Heart right ventricle (tissue), 16 donors: ENCODE results near the gene SLC28A2. TPM values are rescaled to one million over a fixed set of nuclear protein-coding genes. Genes with fewer than 3 reads are reported as not detected.

ENCODE experiments used
- ATAC-seq, 8 donors: fragments of 200-7000 bp; cut with Tn5 transposase; one replicate each; pipeline ENCODE4 v1.9.1; 2020; ENCODE audit warnings: mild to moderate bottlenecking in 8 of 8, moderate library complexity in 8 of 8, moderate number of reproducible peaks in 1 of 8
- DNase-seq, 2 donors: peaks; one replicate each; pipeline ENCODE4 v3.0.0-alpha.2; 2020
- H3K27ac ChIP-seq, 10 donors: fragments of 200-600 bp; sonication (generic) in 2 of 10; one replicate each; pipeline versions ENCODE4 v1.5.0 to v1.8.0; 2020 to 2022; ENCODE audit warnings: mild to moderate bottlenecking in 3 of 10
- H3K27me3 ChIP-seq, 7 donors: fragments of 200-600 bp; one replicate each; pipeline ENCODE4 v1.8.0; 2021 to 2022; ENCODE audit warnings: mild to moderate bottlenecking in 2 of 7
- H3K36me3 ChIP-seq, 9 donors: fragments of 200-600 bp; sonication (generic) in 1 of 9; one replicate each; pipeline versions ENCODE4 v1.5.0 to v1.8.0; 2020 to 2022; ENCODE audit warnings: mild to moderate bottlenecking in 2 of 9
- H3K4me1 ChIP-seq, 9 donors: fragments of 200-600 bp; sonication (generic) in 1 of 9; one replicate each; pipeline versions ENCODE4 v1.5.0 to v1.8.0; 2020 to 2022; ENCODE audit warnings: mild to moderate bottlenecking in 4 of 9
- H3K4me3 ChIP-seq, 10 donors: fragments of 200-600 bp; sonication (generic) in 2 of 10; one replicate each; pipeline versions ENCODE4 v1.5.0 to v1.8.0; 2020 to 2022; ENCODE audit warnings: mild to moderate bottlenecking in 7 of 10, moderate library complexity in 2 of 10
- H3K9me3 ChIP-seq, 11 donors: fragments of 200-600 bp in 10 of 11; sonication (generic) in 2 of 11; one replicate each; pipeline versions ENCODE4 v1.5.0 to v1.8.0; 2013 to 2022; ENCODE audit warnings: mild to moderate bottlenecking in 2 of 11, control low read depth in 1 of 11, moderate library complexity in 1 of 11
- CTCF ChIP-seq, 9 donors: fragments of 200-600 bp; sonication (generic) in 2 of 9; IDR thresholded peaks; one replicate each; pipeline versions ENCODE4 v1.5.0 to v1.8.0; 2021 to 2022; ENCODE audit warnings: antibody characterized with exemption in 9 of 9, mild to moderate bottlenecking in 5 of 9, moderate library complexity in 1 of 9
- WGBS, 2 donors: extraction: QIAGEN DNeasy Blood & Tissue Kit; methylation state at CpG; one replicate each; pipeline ENCODE4 v1.1.7; 2013; ENCODE audit warnings: inconsistent platforms in 1 of 2; 5-methylcytosine and 5-hydroxymethylcytosine counted together
- intact Hi-C, 10 donors: fragments of 100-400 bp; cut with DNase I; formaldehyde crosslinking; loops; one replicate each; pipeline versions ENCODE4 v1.11.1 to v1.14.2; 2022
- long read RNA-seq, 3 donors: library from polyadenylated mRNA; unstranded; transcript quantifications; one replicate each; pipeline ENCODE4 v2.0.0, GENCODE V29; 2020 to 2021
- polyA plus RNA-seq, 2 donors: library from polyadenylated mRNA; stranded (reverse); fragments of 200-250 nt; gene quantifications; one replicate each; pipeline ENCODE4 v1.2.3, GENCODE V29; 2013
- total RNA-seq, 10 donors: library from RNA; stranded (reverse); fragmentation: NEBNext Ultra II Directional in 3 of 10; extraction: Animal tissue kit (Norgen Biotek cat#: 25700) in 3 of 10; gene quantifications; one replicate each; pipeline versions ENCODE4 v1.2.1 to v1.2.4, GENCODE V29; 2021 to 2023
- donor health status: Arrhythmogenic right ventricular cardiomyopathy.
- donor health status: ischemic (EF 13 %, LVEDD 7.1; RV severe dilation, severe dysfunction).
- donor health status: healthy with polysubstance abuse.
- donor health status: DM: no; HTN: yes; CAD: no.
- donor health status: DM: no; HTN: no; CAD: no.
- donor health status: ischemic (EF 25% LVEDD 6.9; RV normal size, moderate dysfunction).
- donor health status: ischemic (EF 25% LVEDD 5.7; RV mildly dilated, moderate dysfunction).
- donor health status: healthy.
- donor health status: DM: yes; HTN: yes; CAD: no.
- donor health status: Ischemic cardiomyopathy.
- donor health status: ischemic (EF 35%, LVEDD 5.7; RV mildly dilated, moderate dysfunction).
- donor health status: nonischemic (EF 11% LVEDD 7.7; RV severe dilation, severe dysfunction).
- donor health status: DM: yes; HTN: yes; CAD: no.
- donor health status: PGD.
- donor health status: ischemic (EF 29% LVEDD 5.4; RV normal size, mild dysfunction).
- donor health status: nonischemic (EF 23%, LVEDD 6.1; RV moderate dilation, normal function).

The SLC28A2 gene
- total RNA-seq (not detected), polyA plus RNA-seq (not detected)
- long read RNA-seq, donor 1, partial matches to known transcripts = 0 of 1 reads
- long read RNA-seq, donor 1, other reads (novel, unspliced or antisense) = 1 of 1 reads
- long read RNA-seq, donor 2 = 0 reads
- long read RNA-seq, donor 3 = 0 reads

DNA sequence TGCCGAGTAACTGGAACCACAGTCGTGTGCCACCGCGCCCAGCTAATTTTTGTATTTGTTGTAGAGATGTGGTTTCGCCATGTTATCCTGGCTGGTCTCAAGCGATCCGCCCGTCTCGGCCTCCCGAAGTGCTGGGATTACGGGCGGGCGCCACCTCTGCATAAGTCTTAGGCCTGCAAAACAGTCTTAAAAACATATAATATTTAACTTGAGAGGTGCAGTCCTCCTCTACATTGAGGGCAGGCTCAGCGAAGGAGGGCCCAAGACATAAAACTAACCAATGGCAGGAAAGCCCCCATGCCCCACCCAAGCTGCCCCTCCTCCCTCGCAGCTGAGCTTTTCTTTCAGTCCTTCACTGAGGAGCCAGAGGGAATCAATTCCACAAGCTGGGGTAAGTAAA lies at the start of gene SLC28A2:
SLC28A2 (plus strand) TSS at position 347 of the 400 bp plus-strand sequence. CDS start 982 bp downstream, outside the sequence.
- peaks cover 0 to under 1% (median 0%) of the 10 kb centered on the region in 11 donors for H3K9me3 ChIP-seq
- intact Hi-C loops = no loop called here
- H3K36me3 ChIP-seq = peaks cover 0 to 11% (median 0%) of the 10 kb centered on the region in 9 donors
- 96 to 97% methylated on average over 15 of the region's 15 CpGs for WGBS, 2 donors
- no peak within 1 kb of the TSS for H3K4me3 ChIP-seq
- TF ChIP-seq CTCF (IDR thresholded peaks at IDR 0.05) = no peak
- H3K27me3 ChIP-seq = no peaks in the 10 kb centered on the region
- H3K4me1 ChIP-seq = no peaks in the 10 kb centered on the region
- DNase-seq (no peak), ATAC-seq (no peak)
- no peak within 1 kb of the TSS for H3K27ac ChIP-seq

GRCh38 chr15:45203182-45203581 lies 48.9 kb upstream of the SLC28A2 start:
- TF ChIP-seq CTCF (IDR thresholded peaks at IDR 0.05) = no peak
- Histone ChIP-seq H3K4me1 (peaks cover 0 to 40% (median 14%) of the 10 kb centered on the region in 9 donors), H3K36me3 (no peaks in the 10 kb centered on the region), H3K9me3 (no peaks in the 10 kb centered on the region), H3K4me3 (no peak overlapping the region), H3K27me3 (no peaks in the 10 kb centered on the region), H3K27ac (peak overlapping the region in 7 of 10 donors; percentile 0 to 51 (median 37))
- DNase-seq (no peak), ATAC-seq (no peak)
- 29 to 41% methylated on average over 4 of the region's 4 CpGs for WGBS, 2 donors
- intact Hi-C loops = loop anchor here in 6 of 10 donors (5.0 kb wide), 3 partner anchors 36 to 254 kb away; a partner anchor contains a TSS

- intact Hi-C loops = loop anchor here in 2 of 10 donors (5.0 kb wide), 1 partner anchor 67 kb away; no protein-coding TSS in a partner anchor
- no peaks in the 10 kb centered on the region for H3K9me3 ChIP-seq
- H3K4me3 ChIP-seq = no peak overlapping the region
- WGBS, 2 donors = 0 to 4% methylated on average over 2 of the region's 2 CpGs
- peak overlapping the region in 1 of 10 donors; percentile 45 for H3K27ac ChIP-seq
- peak; percentile 56 to 82 (median 74) for TF ChIP-seq CTCF (IDR thresholded peaks at IDR 0.05)
- ATAC-seq (no peak), DNase-seq (peak in 1 of 2 donors; percentile 57)
- H3K27me3 ChIP-seq = no peaks in the 10 kb centered on the region
- no peaks in the 10 kb centered on the region for H3K36me3 ChIP-seq
- H3K4me1 ChIP-seq = peaks cover 0 to 28% (median 14%) of the 10 kb centered on the region in 9 donors
These were observed 46.8 kb upstream of the SLC28A2 start for GRCh38 chr15:45205192-45205591.

- Histone ChIP-seq H3K36me3 (no peaks in the 10 kb centered on the region), H3K27ac (no peak overlapping the region), H3K27me3 (peaks cover 0 to 4% (median 0%) of the 10 kb centered on the region in 7 donors), H3K9me3 (no peaks in the 10 kb centered on the region), H3K4me1 (no peaks in the 10 kb centered on the region), H3K4me3 (no peak overlapping the region)
- no peak for ATAC-seq
- DNase-seq = no peak
- WGBS, 2 donors = 76 to 84% methylated on average over 1 of the region's 1 CpG
- intact Hi-C loops = loop anchor here in 2 of 10 donors (5.0 kb wide), 2 partner anchors 55 to 60 kb away; no protein-coding TSS in a partner anchor
- TF ChIP-seq CTCF (IDR thresholded peaks at IDR 0.05) = no peak
These were observed 39.5 kb upstream of the SLC28A2 start for GRCh38 chr15:45212493-45212892.
